ENCODE data around the gene GPATCH2.

Gene GPATCH2

DNA sequence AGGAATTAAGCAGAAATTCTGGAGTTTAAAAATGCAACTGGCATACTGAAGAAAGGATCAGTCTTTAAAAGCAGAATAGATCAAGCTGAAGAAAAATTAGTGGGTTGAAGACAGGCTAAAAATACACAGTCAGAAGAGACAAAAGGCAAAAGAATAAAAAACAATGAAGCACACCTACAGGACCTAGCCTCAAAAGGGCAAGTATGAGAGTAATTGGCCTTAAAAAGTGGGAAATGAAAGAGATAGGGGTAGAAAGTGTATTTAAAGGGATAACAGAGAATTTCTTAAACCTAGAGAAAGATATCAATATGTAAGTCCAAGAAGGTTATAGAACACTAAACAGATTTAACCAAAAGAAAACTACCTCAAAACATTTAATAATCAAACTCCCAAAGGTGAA lies 152.4 kb downstream of the GPATCH2 start:
- DNase-seq = no peak
- H3K27ac ChIP-seq = no peak overlapping the region
- H3K36me3 ChIP-seq = no peaks in the 10 kb centered on the region
- H3K4me3 ChIP-seq (ENCODE audit: low read depth, low read length) = no peak overlapping the region
- H3K9me3 ChIP-seq (ENCODE audit: severe bottlenecking) = no peaks in the 10 kb centered on the region
- TF ChIP-seq, protein P1, sequence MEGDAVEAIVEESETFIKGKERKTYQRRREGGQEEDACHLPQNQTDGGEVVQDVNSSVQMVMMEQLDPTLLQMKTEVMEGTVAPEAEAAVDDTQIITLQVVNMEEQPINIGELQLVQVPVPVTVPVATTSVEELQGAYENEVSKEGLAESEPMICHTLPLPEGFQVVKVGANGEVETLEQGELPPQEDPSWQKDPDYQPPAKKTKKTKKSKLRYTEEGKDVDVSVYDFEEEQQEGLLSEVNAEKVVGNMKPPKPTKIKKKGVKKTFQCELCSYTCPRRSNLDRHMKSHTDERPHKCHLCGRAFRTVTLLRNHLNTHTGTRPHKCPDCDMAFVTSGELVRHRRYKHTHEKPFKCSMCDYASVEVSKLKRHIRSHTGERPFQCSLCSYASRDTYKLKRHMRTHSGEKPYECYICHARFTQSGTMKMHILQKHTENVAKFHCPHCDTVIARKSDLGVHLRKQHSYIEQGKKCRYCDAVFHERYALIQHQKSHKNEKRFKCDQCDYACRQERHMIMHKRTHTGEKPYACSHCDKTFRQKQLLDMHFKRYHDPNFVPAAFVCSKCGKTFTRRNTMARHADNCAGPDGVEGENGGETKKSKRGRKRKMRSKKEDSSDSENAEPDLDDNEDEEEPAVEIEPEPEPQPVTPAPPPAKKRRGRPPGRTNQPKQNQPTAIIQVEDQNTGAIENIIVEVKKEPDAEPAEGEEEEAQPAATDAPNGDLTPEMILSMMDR (IDR thresholded peaks at IDR 0.05; ENCODE audit: low read depth, low read length) = no peak
- no peaks in the 10 kb centered on the region for H3K27me3 ChIP-seq (ENCODE audit: insufficient read depth, low read depth, severe bottlenecking)

DNA sequence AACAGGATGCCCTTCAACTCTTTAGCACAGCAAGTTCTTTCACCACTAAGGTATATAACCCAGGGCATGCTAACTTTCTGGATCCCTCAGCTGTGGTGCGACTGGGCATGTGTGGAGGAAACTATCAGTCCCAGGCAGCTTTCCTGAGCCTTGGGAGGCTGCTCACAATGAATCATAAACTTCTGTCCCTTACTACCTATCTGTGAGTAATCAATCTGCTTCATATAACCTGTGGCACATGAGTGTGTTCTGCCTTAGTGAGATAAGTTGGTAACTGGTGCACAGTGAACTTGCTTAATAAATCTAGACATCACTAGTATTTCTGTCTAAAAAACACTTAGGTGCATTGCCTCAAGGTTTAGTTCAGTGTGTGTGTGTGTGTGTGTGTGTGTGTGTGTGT lies 158.0 kb downstream of the GPATCH2 start:
- TF ChIP-seq, protein P1 (IDR thresholded peaks at IDR 0.05; ENCODE audit: low read depth, low read length) = no peak
- no peak overlapping the region for H3K4me3 ChIP-seq (ENCODE audit: low read depth, low read length)
- DNase-seq = no peak
- H3K27me3 ChIP-seq (ENCODE audit: insufficient read depth, low read depth, severe bottlenecking) = no peaks in the 10 kb centered on the region
- H3K27ac ChIP-seq = no peak overlapping the region
- no peaks in the 10 kb centered on the region for H3K9me3 ChIP-seq (ENCODE audit: severe bottlenecking)
- no peaks in the 10 kb centered on the region for H3K36me3 ChIP-seq

GRCh38 chr1:217471403-217471802 lies 159.5 kb downstream of the GPATCH2 start:
- H3K36me3 ChIP-seq = no peaks in the 10 kb centered on the region
- TF ChIP-seq, protein P1 (IDR thresholded peaks at IDR 0.05; ENCODE audit: low read depth, low read length) = no peak
- H3K4me3 ChIP-seq (ENCODE audit: low read depth, low read length) = no peak overlapping the region
- H3K27me3 ChIP-seq (ENCODE audit: insufficient read depth, low read depth, severe bottlenecking) = no peaks in the 10 kb centered on the region
- no peak overlapping the region for H3K27ac ChIP-seq
- H3K9me3 ChIP-seq (ENCODE audit: severe bottlenecking) = no peaks in the 10 kb centered on the region
- no peak for DNase-seq

- no peaks in the 10 kb centered on the region for H3K9me3 ChIP-seq (ENCODE audit: severe bottlenecking)
- DNase-seq = no peak
- no peaks in the 10 kb centered on the region for H3K36me3 ChIP-seq
- no peak overlapping the region for H3K4me3 ChIP-seq (ENCODE audit: low read depth, low read length)
- TF ChIP-seq, protein P1 (IDR thresholded peaks at IDR 0.05; ENCODE audit: low read depth, low read length) = no peak
- no peak overlapping the region for H3K27ac ChIP-seq
- no peaks in the 10 kb centered on the region for H3K27me3 ChIP-seq (ENCODE audit: insufficient read depth, low read depth, severe bottlenecking)
Measured at GRCh38 chr1:217469983-217470382, 160.9 kb downstream of the GPATCH2 start.

GRCh38 chr1:217465102-217465501 lies 165.8 kb downstream of the GPATCH2 start:
- TF ChIP-seq, protein P1 (IDR thresholded peaks at IDR 0.05; ENCODE audit: low read depth, low read length) = no peak

DNA sequence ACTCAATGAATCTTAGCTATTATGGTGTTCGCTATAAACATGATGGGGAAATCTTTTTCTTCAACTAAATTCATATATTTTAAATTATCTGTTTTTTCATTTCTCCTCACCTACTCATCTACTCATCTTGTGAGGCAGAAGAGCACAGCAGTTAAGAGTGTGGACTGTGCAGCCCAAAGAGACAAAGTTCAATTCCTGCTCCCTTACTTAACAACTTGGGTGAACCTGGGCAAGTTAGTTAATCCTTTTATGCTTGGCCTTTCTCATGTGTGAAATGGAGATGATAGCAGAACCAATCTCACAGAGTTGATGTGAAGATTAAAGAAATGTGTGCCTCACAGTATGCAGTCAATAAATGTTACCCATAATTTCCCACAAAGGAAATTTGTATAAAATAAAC lies 168.2 kb downstream of the GPATCH2 start:
- Histone ChIP-seq H3K36me3 (no peaks in the 10 kb centered on the region), H3K27me3 (ENCODE audit: insufficient read depth, low read depth, severe bottlenecking) (no peaks in the 10 kb centered on the region), H3K4me3 (ENCODE audit: low read depth, low read length) (no peak overlapping the region), H3K27ac (no peak overlapping the region), H3K9me3 (ENCODE audit: severe bottlenecking) (no peaks in the 10 kb centered on the region)
- no peak for DNase-seq
- TF ChIP-seq, protein P1 (IDR thresholded peaks at IDR 0.05; ENCODE audit: low read depth, low read length) = no peak

More at GRCh38 chr1:217465102-217465501, 165.8 kb downstream of the GPATCH2 start:
- H3K4me3 ChIP-seq (ENCODE audit: low read depth, low read length) = no peak overlapping the region
- DNase-seq = no peak
- H3K9me3 ChIP-seq (ENCODE audit: severe bottlenecking) = no peaks in the 10 kb centered on the region
- no peaks in the 10 kb centered on the region for H3K36me3 ChIP-seq
- no peak overlapping the region for H3K27ac ChIP-seq
- H3K27me3 ChIP-seq (ENCODE audit: insufficient read depth, low read depth, severe bottlenecking) = no peaks in the 10 kb centered on the region

Data from WERI-Rb-1 (cell line).